Neural progenitor cell (in vitro differentiated cells): ENCODE data around the gene ERMARD. TPM values are rescaled to one million over a fixed set of nuclear protein-coding genes. Genes with fewer than 3 reads are reported as not detected.

Experiments used
- DNase-seq: peaks from one replicate; pipeline ENCODE4 v3.0.0-alpha.2; 2016; ENCODE audit warnings: low spot score
- H2AFZ ChIP-seq: fragments of 200-600 bp; sonication (generic); replicated peaks from 2 replicates; pipeline ENCODE4 v1.6.1; 2016; ENCODE audit warnings: antibody characterized with exemption
- H3F3A ChIP-seq: fragments of 200-600 bp; sonication (generic); 2 replicates; pipeline ENCODE4 v1.6.1; 2016; ENCODE audit warnings: antibody characterized with exemption, low read depth
- H3K27ac ChIP-seq: fragments of 200-600 bp; sonication (generic); 2 replicates; pipeline ENCODE4 v1.5.1; 2016; ENCODE audit warnings: mild to moderate bottlenecking
- H3K27me3 ChIP-seq: fragments of 200-600 bp; sonication (generic); 2 replicates; pipeline ENCODE4 v1.6.1; 2016; ENCODE audit warnings: mild to moderate bottlenecking, moderate library complexity
- H3K36me3 ChIP-seq: fragments of 200-600 bp; sonication (generic); 2 replicates; pipeline ENCODE4 v1.5.1; 2016
- H3K4me1 ChIP-seq: fragments of 200-600 bp; sonication (generic); 2 replicates; pipeline ENCODE4 v1.6.1; 2016; ENCODE audit warnings: mixed run types
- H3K4me2 ChIP-seq: fragments of 200-600 bp; sonication (generic); 2 replicates; pipeline ENCODE4 v1.6.1; 2016
- H3K4me3 ChIP-seq: fragments of 200-600 bp; sonication (generic); 2 replicates; pipeline ENCODE4 v1.5.1; 2016
- H3K79me2 ChIP-seq: fragments of 200-600 bp; sonication (generic); 2 replicates; pipeline ENCODE4 v1.6.1; 2016; ENCODE audit warnings: low read depth
- H3K9ac ChIP-seq: fragments of 200-600 bp; sonication (generic); 2 replicates; pipeline ENCODE4 v1.6.1; 2016
- H3K9me3 ChIP-seq: fragments of 200-600 bp; sonication (generic); 2 replicates; pipeline ENCODE4 v1.5.1; 2016; ENCODE audit warnings: low read depth
- H4K20me1 ChIP-seq: fragments of 200-600 bp; sonication (generic); 2 replicates; pipeline ENCODE4 v1.6.1; 2016; ENCODE audit warnings: low read depth
- H3K27ac Mint-ChIP-seq: 3 replicates; pipeline ENCODE4 v1.8.0; 2021; ENCODE audit warnings: mixed read lengths
- H3K27me3 Mint-ChIP-seq: 2 replicates; pipeline ENCODE4 v1.8.0; 2022; ENCODE audit warnings: low read depth, mild to moderate bottlenecking, inconsistent platforms, moderate library complexity, mixed read lengths; ENCODE audit not compliant: insufficient read depth
- H3K36me3 Mint-ChIP-seq: 3 replicates; pipeline ENCODE4 v1.8.0; 2021; ENCODE audit warnings: mixed read lengths
- H3K4me1 Mint-ChIP-seq: 3 replicates; pipeline ENCODE4 v1.8.0; 2021; ENCODE audit warnings: mixed read lengths
- H3K4me3 Mint-ChIP-seq: 3 replicates; pipeline ENCODE4 v1.8.0; 2021; ENCODE audit warnings: mild to moderate bottlenecking, moderate library complexity, mixed read lengths
- H3K9me3 Mint-ChIP-seq: 3 replicates; pipeline ENCODE4 v1.8.0; 2020; ENCODE audit warnings: mixed read lengths
- EZH2 ChIP-seq: fragments of 200-600 bp; sonication (generic); IDR thresholded peaks from 2 replicates; pipeline ENCODE4 v1.6.1; 2017; ENCODE audit warnings: antibody characterized with exemption, mild to moderate bottlenecking, moderate library complexity
- EZH2phosphoT487 ChIP-seq: fragments of 200-600 bp; sonication (generic); IDR thresholded peaks from 2 replicates; pipeline ENCODE4 v1.6.1; 2017; ENCODE audit warnings: antibody characterized with exemption
- total RNA-seq: library from RNA; depleted of rRNA; stranded (reverse); fragments of >200 nt; gene quantifications from 2 replicates; pipeline ENCODE4 v1.2.3, GENCODE V29; 2015; ENCODE audit warnings: low replicate concordance
- TF ChIP-seq, protein P1 (sequence below): fragments of 200-600 bp; sonication (generic); IDR thresholded peaks from 2 replicates; pipeline ENCODE4 v1.5.1; 2017; ENCODE audit warnings: antibody characterized with exemption, mild to moderate bottlenecking

ERMARD gene
- total RNA-seq, 1 donor from 2014 or later: 31.4 TPM

DNA sequence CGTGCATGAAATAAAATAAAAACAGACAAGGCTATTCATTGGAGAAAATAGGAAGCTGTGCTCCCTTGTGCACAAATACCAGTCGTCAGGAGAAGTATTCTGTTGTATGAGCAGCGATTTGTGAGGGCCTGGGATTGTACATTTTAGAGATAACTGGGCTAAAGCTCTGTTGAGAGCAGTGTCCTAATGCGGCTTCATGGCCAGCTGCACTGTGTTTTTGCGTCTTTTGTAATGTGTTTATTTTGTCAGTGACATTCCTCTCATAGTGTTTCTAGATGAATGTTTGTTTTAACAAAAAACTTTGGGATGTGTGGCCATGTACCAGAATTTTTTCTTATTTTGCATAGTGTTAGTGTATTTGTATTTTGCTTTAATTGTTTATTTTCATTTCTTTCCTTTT, 14.8 kb downstream of the ERMARD start:
- no peak overlapping the region for H3K4me3 Mint-ChIP-seq
- Histone ChIP-seq H3F3A (no peaks in the 10 kb centered on the region), H2AFZ (no peak overlapping the region), H3K4me2 (no peak overlapping the region), H4K20me1 (no peaks in the 10 kb centered on the region), H3K79me2 (no peaks in the 10 kb centered on the region), H3K4me3 (no peak overlapping the region), H3K9ac (peak overlapping the region; percentile 17), H3K27me3 (no peaks in the 10 kb centered on the region), H3K36me3 (no peaks in the 10 kb centered on the region), H3K9me3 (no peaks in the 10 kb centered on the region), H3K4me1 (no peaks in the 10 kb centered on the region), H3K27ac (no peak overlapping the region)
- DNase-seq: no peak
- no peaks in the 10 kb centered on the region for H3K27me3 Mint-ChIP-seq
- H3K27ac Mint-ChIP-seq: no peak overlapping the region
- H3K9me3 Mint-ChIP-seq: no peaks in the 10 kb centered on the region
- H3K4me1 Mint-ChIP-seq: peaks cover 9% of the 10 kb centered on the region
- TF ChIP-seq, protein P1, sequence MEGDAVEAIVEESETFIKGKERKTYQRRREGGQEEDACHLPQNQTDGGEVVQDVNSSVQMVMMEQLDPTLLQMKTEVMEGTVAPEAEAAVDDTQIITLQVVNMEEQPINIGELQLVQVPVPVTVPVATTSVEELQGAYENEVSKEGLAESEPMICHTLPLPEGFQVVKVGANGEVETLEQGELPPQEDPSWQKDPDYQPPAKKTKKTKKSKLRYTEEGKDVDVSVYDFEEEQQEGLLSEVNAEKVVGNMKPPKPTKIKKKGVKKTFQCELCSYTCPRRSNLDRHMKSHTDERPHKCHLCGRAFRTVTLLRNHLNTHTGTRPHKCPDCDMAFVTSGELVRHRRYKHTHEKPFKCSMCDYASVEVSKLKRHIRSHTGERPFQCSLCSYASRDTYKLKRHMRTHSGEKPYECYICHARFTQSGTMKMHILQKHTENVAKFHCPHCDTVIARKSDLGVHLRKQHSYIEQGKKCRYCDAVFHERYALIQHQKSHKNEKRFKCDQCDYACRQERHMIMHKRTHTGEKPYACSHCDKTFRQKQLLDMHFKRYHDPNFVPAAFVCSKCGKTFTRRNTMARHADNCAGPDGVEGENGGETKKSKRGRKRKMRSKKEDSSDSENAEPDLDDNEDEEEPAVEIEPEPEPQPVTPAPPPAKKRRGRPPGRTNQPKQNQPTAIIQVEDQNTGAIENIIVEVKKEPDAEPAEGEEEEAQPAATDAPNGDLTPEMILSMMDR: no peak
- no peak for TF ChIP-seq EZH2phosphoT487
- TF ChIP-seq EZH2: no peak
- H3K36me3 Mint-ChIP-seq: peaks cover 25% of the 10 kb centered on the region

- Histone ChIP-seq H3K9ac (no peak overlapping the region), H3K36me3 (no peaks in the 10 kb centered on the region), H3K27me3 (no peaks in the 10 kb centered on the region), H3K4me1 (no peaks in the 10 kb centered on the region), H3K27ac (no peak overlapping the region), H3F3A (no peaks in the 10 kb centered on the region), H3K4me3 (no peak overlapping the region), H2AFZ (no peak overlapping the region), H3K4me2 (no peak overlapping the region), H3K9me3 (no peaks in the 10 kb centered on the region), H3K79me2 (no peaks in the 10 kb centered on the region), H4K20me1 (no peaks in the 10 kb centered on the region)
- no peak for DNase-seq
- Mint-ChIP-seq H3K27ac (no peak overlapping the region), H3K4me1 (peaks cover 9% of the 10 kb centered on the region), H3K27me3 (peaks cover 3% of the 10 kb centered on the region), H3K4me3 (no peak overlapping the region), H3K36me3 (peaks cover 23% of the 10 kb centered on the region), H3K9me3 (no peaks in the 10 kb centered on the region)
- TF ChIP-seq EZH2phosphoT487: no peak
- TF ChIP-seq, protein P1: no peak
- no peak for TF ChIP-seq EZH2
Observed at GRCh38 chr6:169766921-169767736, 15.7 kb downstream of the ERMARD start.

GRCh38 chr6:169774347-169774746, 22.9 kb downstream of the ERMARD start:
- Mint-ChIP-seq H3K4me1 (no peaks in the 10 kb centered on the region), H3K4me3 (no peak overlapping the region), H3K27ac (no peak overlapping the region), H3K36me3 (peaks cover 3% of the 10 kb centered on the region), H3K27me3 (peaks cover 3% of the 10 kb centered on the region), H3K9me3 (no peaks in the 10 kb centered on the region)
- Histone ChIP-seq H3K4me2 (no peak overlapping the region), H2AFZ (no peak overlapping the region), H3K27me3 (no peaks in the 10 kb centered on the region), H4K20me1 (no peaks in the 10 kb centered on the region), H3K4me1 (no peaks in the 10 kb centered on the region), H3K79me2 (no peaks in the 10 kb centered on the region), H3K4me3 (no peak overlapping the region), H3K27ac (no peak overlapping the region), H3F3A (no peaks in the 10 kb centered on the region), H3K9me3 (no peaks in the 10 kb centered on the region), H3K9ac (no peak overlapping the region), H3K36me3 (no peaks in the 10 kb centered on the region)
- no peak for DNase-seq
- TF ChIP-seq, protein P1: no peak
- TF ChIP-seq EZH2 (no peak), EZH2phosphoT487 (no peak)
